OCI-M2 (cell line): ENCODE results near the gene PRPF18.

Source experiments
- DNase-seq: peaks from one replicate; lab custom pipeline; 2025; ENCODE audit not compliant: unreplicated experiment; lab: John Stamatoyannopoulos, UW

The PRPF18 gene

GRCh38 chr10:13668126-13668525 is 81.4 kb downstream of the PRPF18 start:
- DNase-seq: no peak

- no peak for DNase-seq
These were observed 82.6 kb downstream of the PRPF18 start for GRCh38 chr10:13669182-13669855.

DNA sequence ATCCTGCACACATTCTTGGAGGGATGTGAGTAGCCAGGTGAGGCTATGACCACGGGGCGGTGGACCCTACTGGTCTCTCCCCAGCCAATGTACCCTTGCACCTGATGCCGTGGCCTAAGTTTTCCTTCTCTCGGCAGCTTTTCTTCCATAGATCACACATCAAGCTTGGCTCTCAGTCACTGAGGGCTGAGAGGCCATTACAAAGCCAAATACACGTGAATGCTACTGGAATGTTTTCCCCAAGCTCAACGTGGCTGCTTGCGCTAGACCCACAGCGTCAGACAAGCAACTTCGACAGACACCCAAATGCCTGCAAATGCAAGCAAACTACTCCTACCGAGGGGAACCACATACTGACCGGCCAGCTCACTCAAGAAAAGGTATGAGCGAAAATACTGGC is 83.1 kb downstream of the PRPF18 start:
- no peak for DNase-seq

DNA sequence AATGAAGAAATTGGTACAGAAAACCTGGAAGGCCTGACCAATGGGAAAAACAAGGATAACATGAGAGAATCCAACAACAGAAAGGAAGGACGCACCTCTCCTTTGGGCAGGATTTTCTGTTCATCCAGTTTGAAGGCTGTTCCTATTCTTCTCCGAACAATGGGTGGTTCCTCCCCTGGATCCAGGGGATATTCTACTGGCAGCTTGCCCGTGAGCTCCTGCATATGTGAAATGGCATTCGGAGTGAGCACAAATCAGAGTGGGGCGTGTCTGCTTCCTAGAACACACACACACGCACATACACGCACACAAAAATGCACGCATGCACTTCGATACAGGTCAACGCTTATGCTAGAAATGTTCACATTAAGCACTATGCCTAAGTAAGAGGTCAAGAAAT is 83.5 kb downstream of the PRPF18 start:
- no peak for DNase-seq

DNA sequence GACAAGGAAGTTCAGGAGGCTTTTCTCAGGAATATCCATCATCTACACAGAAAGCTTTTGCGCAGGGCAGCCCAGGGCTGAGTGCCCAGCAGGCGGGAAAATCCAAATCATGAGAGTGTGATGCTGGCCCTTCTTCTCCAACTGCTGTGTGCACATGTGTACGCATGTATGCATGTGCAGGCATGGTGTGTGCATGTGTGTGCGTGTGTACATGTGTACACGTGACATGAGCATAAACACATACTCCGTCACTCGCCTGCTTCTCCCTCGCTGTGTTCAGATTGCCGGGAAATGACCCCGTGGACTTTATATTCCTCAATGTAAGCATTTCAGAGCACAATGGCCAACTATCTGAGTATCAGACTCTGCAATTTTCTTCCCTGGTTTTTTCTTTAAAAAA is 85.1 kb downstream of the PRPF18 start:
- no peak for DNase-seq

- no peak for DNase-seq
These were observed 85.8 kb downstream of the PRPF18 start for GRCh38 chr10:13672548-13672947.

GRCh38 chr10:13673156-13673555 is 86.4 kb downstream of the PRPF18 start:
- DNase-seq: no peak

GRCh38 chr10:13674645-13675588 is 88.2 kb downstream of the PRPF18 start:
- no peak for DNase-seq

- DNase-seq: no peak
These were observed 91.5 kb downstream of the PRPF18 start for GRCh38 chr10:13678101-13678843.
